Measurements from ENCODE around the gene PCDHB1. TPM values are rescaled to one million over a fixed set of nuclear protein-coding genes. Genes with fewer than 3 reads are reported as not detected.
A peak's percentile ranks its signal among the peaks of the same experiment; 100 is the strongest.

PCDHB1 gene
- total and polyA plus RNA-seq, 2 of the 8 experiments (the other 6 are each of a cell fraction or from before 2014, with no cell fraction given): 0.03 to 0.04 TPM

DNA sequence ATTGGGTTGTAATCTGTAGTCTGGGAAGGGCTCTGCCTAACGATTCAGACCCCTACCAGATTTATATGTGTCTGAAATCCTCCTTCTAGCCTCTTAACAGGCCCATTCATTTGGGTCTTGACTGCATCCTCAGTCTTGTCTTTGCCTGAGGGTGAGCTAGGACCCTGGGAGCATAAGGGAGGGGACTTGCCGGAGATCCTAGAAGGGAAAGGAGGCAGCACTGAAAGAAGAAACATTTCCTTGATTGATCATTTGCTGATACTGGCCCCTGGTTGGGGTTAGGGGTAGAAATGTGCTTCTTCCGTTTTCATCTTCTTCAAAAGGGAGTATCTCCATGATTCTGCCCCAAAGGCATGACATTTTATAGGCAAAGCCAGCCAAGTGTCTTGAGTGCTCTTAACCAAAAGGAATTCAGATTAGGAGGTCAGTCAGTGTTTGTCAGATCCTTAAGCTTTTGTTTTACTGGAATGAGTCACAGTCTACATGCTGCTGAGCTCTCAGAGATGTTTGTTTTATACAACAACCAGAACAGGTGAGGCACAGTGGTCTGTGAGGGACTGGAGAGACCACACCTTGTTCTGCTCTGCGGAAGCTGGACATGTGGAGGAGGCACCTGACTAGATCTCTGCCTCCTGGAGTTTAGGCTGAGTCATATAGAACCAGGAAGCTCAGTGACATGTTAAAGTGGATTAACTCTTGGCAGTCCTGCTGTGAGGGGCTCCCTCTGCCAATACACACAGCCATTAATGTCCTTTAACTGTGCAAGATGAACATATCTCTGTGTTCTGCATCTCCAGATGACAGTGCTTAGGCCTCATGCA lies 47.2 kb upstream of the PCDHB1 start (continued):
- TF ChIP-seq NANOG (IDR thresholded peaks at IDR 0.05; ENCODE audit: insufficient read depth, low read depth, low read length, poor library complexity, severe bottlenecking) (peak; percentile 20), SRF (IDR thresholded peaks at IDR 0.05; ENCODE audit: low read depth, low read length) (no peak), TBP (IDR thresholded peaks at IDR 0.05; ENCODE audit: low read depth, low read length) (peak; percentile 32), CTBP2 (IDR thresholded peaks at IDR 0.05; ENCODE audit: borderline replicate concordance, insufficient read depth, insufficient read length, low read length) (peak; percentile 84), POLR2AphosphoS5 (IDR thresholded peaks at IDR 0.05; ENCODE audit: low read depth, low read length) (peak; percentile 57; the same call in 1 of the 2 replicates), KDM1A (IDR thresholded peaks at IDR 0.05; ENCODE audit: borderline replicate concordance, low read length) (no peak), GABPA (IDR thresholded peaks at IDR 0.05; ENCODE audit: borderline replicate concordance, insufficient read depth, low read length) (no peak), POLR2A (IDR thresholded peaks at IDR 0.05; ENCODE audit: control extremely low read depth in 1 of 2, low read depth in 2 of 2, low read length in 2 of 2) (peak in 1 of 2 experiments; percentile 70; a peak in 2 of 3 replicates), CHD1 (IDR thresholded peaks at IDR 0.05; ENCODE audit: low read depth, low read length) (no peak), TAF1 (IDR thresholded peaks at IDR 0.05; ENCODE audit: low read depth, low read length) (peak; percentile 52; the same call in 1 of the 2 replicates), KDM4A (IDR thresholded peaks at IDR 0.05; ENCODE audit: low read depth, low read length, severe bottlenecking) (no peak)
- TF ChIP-seq, protein P1, sequence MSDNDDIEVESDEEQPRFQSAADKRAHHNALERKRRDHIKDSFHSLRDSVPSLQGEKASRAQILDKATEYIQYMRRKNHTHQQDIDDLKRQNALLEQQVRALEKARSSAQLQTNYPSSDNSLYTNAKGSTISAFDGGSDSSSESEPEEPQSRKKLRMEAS (IDR thresholded peaks at IDR 0.05): peak; percentile 47; the same call in 1 of the 2 replicates

Data from H1 (cell line).